Measurements from ENCODE around the gene ANKRD11.
A peak's percentile ranks its signal among the peaks of the same experiment; 100 is the strongest.

The ANKRD11 gene

GRCh38 chr16:89482817-89483205 lies 7.5 kb downstream of the ANKRD11 start:
- Histone ChIP-seq H3K9ac (ENCODE audit: low read length) (peak overlapping the region; percentile 37), H3K9me3 (ENCODE audit: control insufficient read depth, low read length) (no peaks in the 10 kb centered on the region), H4K8ac (ENCODE audit: low read length) (no peak overlapping the region), H3K4me1 (ENCODE audit: control insufficient read depth, insufficient read depth, low read depth, low read length) (peaks cover 29% of the 10 kb centered on the region), H2AK5ac (ENCODE audit: low read length, severe bottlenecking) (no peak overlapping the region), H3K4me3 (ENCODE audit: insufficient read depth in 1 of 2, low read depth in 1 of 2, low read length in 2 of 2) (no peak overlapping the region), H3K27me3 (ENCODE audit: control insufficient read depth in 1 of 2, insufficient read depth in 1 of 2, low read length in 2 of 2) (no peaks in the 10 kb centered on the region), H3K23ac (ENCODE audit: low read length in 2 of 2) (no peak overlapping the region), H3K18ac (ENCODE audit: low read depth in 1 of 2, low read length in 2 of 2) (no peak overlapping the region), H2AFZ (ENCODE audit: low read depth, low read length) (no peak overlapping the region), H2BK120ac (ENCODE audit: low read depth, low read length) (no peak overlapping the region), H3K36me3 (ENCODE audit: control insufficient read depth in 1 of 2, insufficient read depth in 2 of 2, low read depth in 1 of 2, low read length in 2 of 2) (peaks cover 0 to 3% of the 10 kb centered on the region in 2 experiments), H2BK5ac (ENCODE audit: low read depth, low read length, poor library complexity, severe bottlenecking) (no peak overlapping the region), H2BK12ac (ENCODE audit: low read length in 2 of 2) (no peak overlapping the region), H3K4me2 (ENCODE audit: low read length, poor library complexity, severe bottlenecking) (no peak overlapping the region), H3K79me1 (replicated peaks; ENCODE audit: low read length, poor library complexity, severe bottlenecking) (peaks cover 3% of the 10 kb centered on the region), H3K14ac (ENCODE audit: low read length in 2 of 2) (no peak overlapping the region), H3K27ac (ENCODE audit: low read length, poor library complexity, severe bottlenecking) (no peak overlapping the region), H2BK15ac (ENCODE audit: low read depth, poor library complexity, severe bottlenecking) (no peak overlapping the region), H3K4ac (ENCODE audit: low read depth in 1 of 2, low read length in 2 of 2) (no peak overlapping the region), H4K91ac (ENCODE audit: low read length) (no peak overlapping the region)
- 85% methylated on average over 3 of the region's 5 CpGs for WGBS
- DNase-seq: no peak

DNA sequence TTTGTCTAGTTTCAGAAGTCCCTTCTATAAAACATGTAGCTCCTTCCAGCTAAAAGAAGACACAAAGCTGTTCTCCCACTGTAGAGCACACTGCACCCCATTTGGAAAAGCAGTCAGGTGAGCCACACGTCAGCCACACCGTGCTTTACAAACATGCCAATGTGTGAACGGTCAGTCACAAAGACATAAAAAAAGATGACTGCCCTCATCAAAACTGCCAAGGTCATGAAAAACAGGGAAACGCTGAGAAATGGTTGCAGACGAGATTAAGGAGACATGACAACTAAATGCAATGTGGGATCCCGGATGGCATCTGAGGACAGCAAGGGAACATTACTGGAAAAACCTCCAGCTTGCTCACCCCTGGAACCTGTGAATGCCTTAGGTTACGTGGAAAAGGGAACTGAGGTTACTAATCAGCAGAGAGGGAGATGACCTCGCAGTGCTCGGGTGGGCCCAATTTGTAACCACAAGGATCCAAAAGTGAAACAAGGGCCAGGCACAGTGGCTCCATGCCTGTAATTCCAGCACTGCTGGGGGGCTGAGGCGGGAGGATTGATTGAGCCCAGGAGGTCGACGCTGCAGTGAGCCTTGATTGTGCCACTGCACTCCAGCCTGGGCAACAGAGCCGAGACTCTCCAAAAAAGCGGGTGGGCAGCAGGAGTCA lies 8.1 kb downstream of the ANKRD11 start:
- Histone ChIP-seq H2BK12ac (ENCODE audit: low read length in 2 of 2) (no peak overlapping the region), H3K18ac (ENCODE audit: low read depth in 1 of 2, low read length in 2 of 2) (no peak overlapping the region), H3K9me3 (ENCODE audit: control insufficient read depth, low read length) (no peaks in the 10 kb centered on the region), H3K9ac (ENCODE audit: low read length) (peak overlapping the region; percentile 37), H3K27me3 (ENCODE audit: control insufficient read depth in 1 of 2, insufficient read depth in 1 of 2, low read length in 2 of 2) (no peaks in the 10 kb centered on the region), H4K91ac (ENCODE audit: low read length) (no peak overlapping the region), H3K23ac (ENCODE audit: low read length in 2 of 2) (no peak overlapping the region), H3K14ac (ENCODE audit: low read length in 2 of 2) (no peak overlapping the region), H2AFZ (ENCODE audit: low read depth, low read length) (no peak overlapping the region), H2BK5ac (ENCODE audit: low read depth, low read length, poor library complexity, severe bottlenecking) (no peak overlapping the region), H2BK120ac (ENCODE audit: low read depth, low read length) (no peak overlapping the region), H4K8ac (ENCODE audit: low read length) (no peak overlapping the region), H3K4me3 (ENCODE audit: insufficient read depth in 1 of 2, low read depth in 1 of 2, low read length in 2 of 2) (peak overlapping the region in 1 of 2 experiments; percentile 21), H3K4me2 (ENCODE audit: low read length, poor library complexity, severe bottlenecking) (no peak overlapping the region), H3K4me1 (ENCODE audit: control insufficient read depth, insufficient read depth, low read depth, low read length) (peaks cover 29% of the 10 kb centered on the region), H2BK15ac (ENCODE audit: low read depth, poor library complexity, severe bottlenecking) (no peak overlapping the region), H3K4ac (ENCODE audit: low read depth in 1 of 2, low read length in 2 of 2) (no peak overlapping the region), H3K79me1 (replicated peaks; ENCODE audit: low read length, poor library complexity, severe bottlenecking) (peaks cover 3% of the 10 kb centered on the region), H3K36me3 (ENCODE audit: control insufficient read depth in 1 of 2, insufficient read depth in 2 of 2, low read depth in 1 of 2, low read length in 2 of 2) (peaks cover 0 to 3% of the 10 kb centered on the region in 2 experiments), H3K27ac (ENCODE audit: low read length, poor library complexity, severe bottlenecking) (no peak overlapping the region), H2AK5ac (ENCODE audit: low read length, severe bottlenecking) (no peak overlapping the region)
- WGBS: 86% methylated on average over 14 of the region's 14 CpGs
- no peak for DNase-seq

GRCh38 chr16:89481356-89481955 lies 8.9 kb downstream of the ANKRD11 start:
- no peak overlapping the region for H2BK12ac ChIP-seq (ENCODE audit: low read length in 2 of 2)
- H3K4me1 ChIP-seq (ENCODE audit: control insufficient read depth, insufficient read depth, low read depth, low read length): peaks cover 29% of the 10 kb centered on the region
- no peak overlapping the region for H2AK5ac ChIP-seq (ENCODE audit: low read length, severe bottlenecking)
- no peak overlapping the region for H3K4me3 ChIP-seq (ENCODE audit: insufficient read depth in 1 of 2, low read depth in 1 of 2, low read length in 2 of 2)
- H3K14ac ChIP-seq (ENCODE audit: low read length in 2 of 2): peak overlapping the region in 1 of 2 experiments; percentile 51
- DNase-seq: no peak
- peaks cover 3% of the 10 kb centered on the region for H3K79me1 ChIP-seq (replicated peaks; ENCODE audit: low read length, poor library complexity, severe bottlenecking)
- no peak overlapping the region for H2BK5ac ChIP-seq (ENCODE audit: low read depth, low read length, poor library complexity, severe bottlenecking)
- H3K18ac ChIP-seq (ENCODE audit: low read depth in 1 of 2, low read length in 2 of 2): no peak overlapping the region
- peak overlapping the region; percentile 37 for H3K9ac ChIP-seq (ENCODE audit: low read length)
- H3K9me3 ChIP-seq (ENCODE audit: control insufficient read depth, low read length): no peaks in the 10 kb centered on the region
- H2BK15ac ChIP-seq (ENCODE audit: low read depth, poor library complexity, severe bottlenecking): no peak overlapping the region
- H3K23ac ChIP-seq (ENCODE audit: low read length in 2 of 2): no peak overlapping the region
- peaks cover 0 to 3% of the 10 kb centered on the region in 2 experiments for H3K36me3 ChIP-seq (ENCODE audit: control insufficient read depth in 1 of 2, insufficient read depth in 2 of 2, low read depth in 1 of 2, low read length in 2 of 2)
- no peak overlapping the region for H3K4ac ChIP-seq (ENCODE audit: low read depth in 1 of 2, low read length in 2 of 2)
- H4K8ac ChIP-seq (ENCODE audit: low read length): no peak overlapping the region
- no peak overlapping the region for H4K91ac ChIP-seq (ENCODE audit: low read length)
- 96% methylated on average over 13 of the region's 13 CpGs for WGBS
- no peaks in the 10 kb centered on the region for H3K27me3 ChIP-seq (ENCODE audit: control insufficient read depth in 1 of 2, insufficient read depth in 1 of 2, low read length in 2 of 2)
- H3K4me2 ChIP-seq (ENCODE audit: low read length, poor library complexity, severe bottlenecking): no peak overlapping the region
- no peak overlapping the region for H2AFZ ChIP-seq (ENCODE audit: low read depth, low read length)
- no peak overlapping the region for H3K27ac ChIP-seq (ENCODE audit: low read length, poor library complexity, severe bottlenecking)
- no peak overlapping the region for H2BK120ac ChIP-seq (ENCODE audit: low read depth, low read length)

DNA sequence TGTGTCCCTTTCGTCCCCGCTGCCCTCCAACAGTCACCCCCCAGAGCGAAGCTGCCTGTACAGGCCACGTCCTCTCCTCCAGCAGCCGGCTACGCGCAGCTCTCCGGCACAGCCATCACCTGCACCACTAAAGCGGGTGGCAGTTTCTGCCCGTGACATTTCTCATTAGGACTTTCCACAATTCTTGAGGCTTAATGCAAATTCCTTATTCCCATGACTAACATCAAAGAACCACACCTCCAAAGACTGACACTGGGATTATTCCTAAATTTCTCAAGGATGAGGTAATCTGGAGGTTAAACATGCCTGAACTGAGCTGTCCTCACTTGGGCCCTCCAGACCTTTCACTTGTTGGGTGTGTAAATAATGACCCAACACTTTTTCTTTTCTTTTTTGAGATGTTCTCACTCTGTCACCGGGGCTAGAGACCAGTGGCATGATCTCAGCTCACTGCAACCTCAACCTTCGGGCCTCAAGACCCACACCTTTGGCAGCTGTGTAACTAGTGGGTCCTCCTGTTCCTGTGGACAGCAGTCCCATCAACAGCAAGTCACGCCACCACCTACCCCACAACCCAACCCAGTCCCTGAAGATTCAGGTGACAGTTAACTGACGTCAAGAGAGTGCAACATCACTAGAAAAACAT lies 11.7 kb downstream of the ANKRD11 start:
- H3K18ac ChIP-seq (ENCODE audit: low read depth in 1 of 2, low read length in 2 of 2): no peak overlapping the region
- no peak overlapping the region for H2BK120ac ChIP-seq (ENCODE audit: low read depth, low read length)
- no peak overlapping the region for H2BK12ac ChIP-seq (ENCODE audit: low read length in 2 of 2)
- no peak overlapping the region for H2AFZ ChIP-seq (ENCODE audit: low read depth, low read length)
- peaks cover 30% of the 10 kb centered on the region for H3K4me1 ChIP-seq (ENCODE audit: control insufficient read depth, insufficient read depth, low read depth, low read length)
- H3K23ac ChIP-seq (ENCODE audit: low read length in 2 of 2): no peak overlapping the region
- H3K4me3 ChIP-seq (ENCODE audit: insufficient read depth in 1 of 2, low read depth in 1 of 2, low read length in 2 of 2): no peak overlapping the region
- no peak overlapping the region for H2BK15ac ChIP-seq (ENCODE audit: low read depth, poor library complexity, severe bottlenecking)
- H3K14ac ChIP-seq (ENCODE audit: low read length in 2 of 2): no peak overlapping the region
- H2BK5ac ChIP-seq (ENCODE audit: low read depth, low read length, poor library complexity, severe bottlenecking): no peak overlapping the region
- H3K27ac ChIP-seq (ENCODE audit: low read length, poor library complexity, severe bottlenecking): peak overlapping the region; percentile 64
- DNase-seq: peak; percentile 82
- H4K8ac ChIP-seq (ENCODE audit: low read length): no peak overlapping the region
- no peak overlapping the region for H3K4ac ChIP-seq (ENCODE audit: low read depth in 1 of 2, low read length in 2 of 2)
- no peak overlapping the region for H3K9ac ChIP-seq (ENCODE audit: low read length)
- peaks cover 3% of the 10 kb centered on the region for H3K79me1 ChIP-seq (replicated peaks; ENCODE audit: low read length, poor library complexity, severe bottlenecking)
- H3K36me3 ChIP-seq (ENCODE audit: control insufficient read depth in 1 of 2, insufficient read depth in 2 of 2, low read depth in 1 of 2, low read length in 2 of 2): peaks cover 0 to 3% of the 10 kb centered on the region in 2 experiments
- H4K91ac ChIP-seq (ENCODE audit: low read length): peak overlapping the region; percentile 28
- H3K4me2 ChIP-seq (ENCODE audit: low read length, poor library complexity, severe bottlenecking): peak overlapping the region; percentile 14
- no peaks in the 10 kb centered on the region for H3K27me3 ChIP-seq (ENCODE audit: control insufficient read depth in 1 of 2, insufficient read depth in 1 of 2, low read length in 2 of 2)
- WGBS: 78% methylated on average over 14 of the region's 14 CpGs
- no peaks in the 10 kb centered on the region for H3K9me3 ChIP-seq (ENCODE audit: control insufficient read depth, low read length)
- H2AK5ac ChIP-seq (ENCODE audit: low read length, severe bottlenecking): peak overlapping the region; percentile 49

Data from mesenchymal stem cell (in vitro differentiated cells and primary cell).